Calu3 (cell line): ENCODE results near the gene MACROD2. TPM values are rescaled to one million over a fixed set of nuclear protein-coding genes. Genes with fewer than 3 reads are reported as not detected.

ENCODE experiments used
- BruUV-seq: library from RNA; stranded (reverse); fragments of 400-500 nt; replicated peaks from 2 replicates; lab custom pipeline; 2021; lab: Mats Ljungman, UMichigan
- CTCF ChIA-PET: fragments of 300-600 bp; sonication (Branson Sonifier 250); formaldehyde crosslinking; loops from one replicate; lab custom pipeline; 2022; ENCODE audit warnings: antibody characterized with exemption; lab: Charles Lee
- DNase-seq: peaks from one replicate; pipeline ENCODE4 v3.0.0; 2022
- H3K27ac Mint-ChIP-seq: one replicate; pipeline ENCODE4 v1.8.0; 2022; ENCODE audit warnings: mixed read lengths; ENCODE audit not compliant: unreplicated experiment
- H3K27me3 Mint-ChIP-seq: one replicate; pipeline ENCODE4 v1.8.0; 2022; ENCODE audit warnings: mixed read lengths; ENCODE audit not compliant: unreplicated experiment
- H3K36me3 Mint-ChIP-seq: one replicate; pipeline ENCODE4 v1.8.0; 2022; ENCODE audit warnings: mild to moderate bottlenecking, moderate library complexity, mixed read lengths; ENCODE audit not compliant: insufficient read depth, unreplicated experiment
- H3K4me1 Mint-ChIP-seq: one replicate; pipeline ENCODE4 v1.8.0; 2022; ENCODE audit warnings: mild to moderate bottlenecking, low read depth, mixed read lengths; ENCODE audit not compliant: unreplicated experiment
- H3K4me3 Mint-ChIP-seq: one replicate; pipeline ENCODE4 v1.8.0; 2022; ENCODE audit warnings: mild to moderate bottlenecking, low read depth, moderate library complexity, mixed read lengths; ENCODE audit not compliant: unreplicated experiment
- H3K9me3 Mint-ChIP-seq: one replicate; pipeline ENCODE4 v1.8.0; 2022; ENCODE audit warnings: low read depth, mixed read lengths; ENCODE audit not compliant: unreplicated experiment
- intact Hi-C: fragments of 100-400 bp; cut with micrococcal nuclease; formaldehyde crosslinking; loops from one replicate; pipeline ENCODE4 v1.10.0; 2022; ENCODE audit not compliant: unreplicated experiment
- total RNA-seq: library from RNA; stranded (reverse); gene quantifications from 2 replicates; pipeline ENCODE4 v1.2.3, GENCODE V29; 2022
- TF ChIP-seq, protein P1 (sequence below): fragments of 200-600 bp; IDR thresholded peaks from one replicate; pipeline ENCODE4 v1.8.0; 2022; ENCODE audit warnings: antibody characterized with exemption; ENCODE audit not compliant: unreplicated experiment

Gene MACROD2
- total RNA-seq, 1 experiment from 2014 or later, result 29.4 TPM

DNA sequence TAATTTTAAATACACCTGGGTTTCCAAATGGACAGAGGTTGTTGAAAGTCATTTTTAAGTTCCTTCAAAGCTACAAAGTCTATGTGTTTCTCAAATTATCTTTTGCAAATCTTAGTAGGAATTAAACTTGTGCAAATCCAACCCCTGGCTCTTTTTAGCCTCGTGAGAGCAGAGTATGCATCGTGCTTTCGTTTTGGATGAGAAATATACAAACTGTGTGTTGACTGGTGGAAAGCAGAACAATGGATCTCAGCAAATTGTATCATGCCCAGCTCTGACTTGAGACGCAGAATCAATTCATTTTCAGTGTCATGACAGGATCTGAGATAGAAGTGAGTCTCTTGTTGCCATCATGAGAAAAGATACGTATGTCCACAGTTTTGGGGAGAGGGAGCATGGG lies 884.5 kb downstream of the MACROD2 start:
- H3K9me3 Mint-ChIP-seq, result no peaks in the 10 kb centered on the region
- H3K27ac Mint-ChIP-seq, result peak overlapping the region; percentile 96
- H3K4me3 Mint-ChIP-seq, result no peak overlapping the region
- peaks cover 9% of the 10 kb centered on the region for H3K4me1 Mint-ChIP-seq
- DNase-seq, result no peak
- intact Hi-C loops, result no loop called here
- H3K36me3 Mint-ChIP-seq, result no peaks in the 10 kb centered on the region
- H3K27me3 Mint-ChIP-seq, result no peaks in the 10 kb centered on the region
- TF ChIP-seq, protein P1, sequence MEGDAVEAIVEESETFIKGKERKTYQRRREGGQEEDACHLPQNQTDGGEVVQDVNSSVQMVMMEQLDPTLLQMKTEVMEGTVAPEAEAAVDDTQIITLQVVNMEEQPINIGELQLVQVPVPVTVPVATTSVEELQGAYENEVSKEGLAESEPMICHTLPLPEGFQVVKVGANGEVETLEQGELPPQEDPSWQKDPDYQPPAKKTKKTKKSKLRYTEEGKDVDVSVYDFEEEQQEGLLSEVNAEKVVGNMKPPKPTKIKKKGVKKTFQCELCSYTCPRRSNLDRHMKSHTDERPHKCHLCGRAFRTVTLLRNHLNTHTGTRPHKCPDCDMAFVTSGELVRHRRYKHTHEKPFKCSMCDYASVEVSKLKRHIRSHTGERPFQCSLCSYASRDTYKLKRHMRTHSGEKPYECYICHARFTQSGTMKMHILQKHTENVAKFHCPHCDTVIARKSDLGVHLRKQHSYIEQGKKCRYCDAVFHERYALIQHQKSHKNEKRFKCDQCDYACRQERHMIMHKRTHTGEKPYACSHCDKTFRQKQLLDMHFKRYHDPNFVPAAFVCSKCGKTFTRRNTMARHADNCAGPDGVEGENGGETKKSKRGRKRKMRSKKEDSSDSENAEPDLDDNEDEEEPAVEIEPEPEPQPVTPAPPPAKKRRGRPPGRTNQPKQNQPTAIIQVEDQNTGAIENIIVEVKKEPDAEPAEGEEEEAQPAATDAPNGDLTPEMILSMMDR, result no peak
- BruUV-seq, result no TSS peak
- CTCF ChIA-PET, result no interaction called here

DNA sequence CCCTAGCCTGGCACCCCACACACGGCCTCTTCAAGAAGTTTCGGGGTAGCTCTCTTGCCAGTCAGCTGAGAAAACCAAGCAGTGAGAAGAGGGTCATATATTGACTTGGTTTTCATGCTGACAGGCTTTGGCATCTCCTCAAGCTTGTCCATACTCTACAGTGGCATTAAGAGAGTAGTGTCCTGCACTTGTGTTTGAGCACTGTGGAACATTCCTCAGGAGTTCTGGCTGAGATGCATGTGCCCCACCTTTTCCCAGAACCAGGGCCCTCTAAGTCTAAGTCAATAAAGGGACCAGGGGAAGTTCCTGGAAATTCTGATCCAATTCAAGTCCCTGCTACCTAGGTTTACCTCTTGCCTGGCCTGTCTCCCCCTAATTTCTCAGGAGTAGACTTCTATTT lies 886.2 kb downstream of the MACROD2 start:
- BruUV-seq, result no TSS peak
- DNase-seq, result no peak
- H3K36me3 Mint-ChIP-seq, result no peaks in the 10 kb centered on the region
- peaks cover 9% of the 10 kb centered on the region for H3K4me1 Mint-ChIP-seq
- H3K9me3 Mint-ChIP-seq, result no peaks in the 10 kb centered on the region
- CTCF ChIA-PET, result no interaction called here
- no peak overlapping the region for H3K4me3 Mint-ChIP-seq
- TF ChIP-seq, protein P1, result no peak
- H3K27ac Mint-ChIP-seq, result no peak overlapping the region
- intact Hi-C loops, result no loop called here
- no peaks in the 10 kb centered on the region for H3K27me3 Mint-ChIP-seq

DNA sequence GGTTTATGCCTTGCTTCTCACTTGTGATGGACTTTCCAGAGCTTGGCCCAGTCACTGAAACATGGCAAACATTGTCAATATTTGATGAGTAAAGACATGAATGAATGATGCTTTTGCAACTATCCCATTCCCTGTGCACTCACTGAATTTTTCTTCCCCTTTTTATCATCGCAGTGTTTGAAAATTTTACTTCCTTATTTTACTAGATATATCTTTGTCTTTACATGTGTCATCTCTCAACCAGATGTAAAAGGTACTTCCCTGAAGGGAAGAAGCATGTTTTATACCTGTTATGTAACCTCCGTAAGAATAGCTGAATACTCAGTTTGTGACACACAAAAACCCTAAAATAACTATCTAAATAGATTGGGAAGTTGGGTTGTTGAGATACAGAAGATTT lies 886.8 kb downstream of the MACROD2 start:
- H3K27me3 Mint-ChIP-seq, result no peaks in the 10 kb centered on the region
- DNase-seq, result no peak
- no peaks in the 10 kb centered on the region for H3K9me3 Mint-ChIP-seq
- CTCF ChIA-PET, result no interaction called here
- no TSS peak for BruUV-seq
- no peak overlapping the region for H3K4me3 Mint-ChIP-seq
- H3K36me3 Mint-ChIP-seq, result no peaks in the 10 kb centered on the region
- H3K4me1 Mint-ChIP-seq, result peaks cover 9% of the 10 kb centered on the region
- H3K27ac Mint-ChIP-seq, result no peak overlapping the region
- TF ChIP-seq, protein P1, result no peak
- intact Hi-C loops, result no loop called here

DNA sequence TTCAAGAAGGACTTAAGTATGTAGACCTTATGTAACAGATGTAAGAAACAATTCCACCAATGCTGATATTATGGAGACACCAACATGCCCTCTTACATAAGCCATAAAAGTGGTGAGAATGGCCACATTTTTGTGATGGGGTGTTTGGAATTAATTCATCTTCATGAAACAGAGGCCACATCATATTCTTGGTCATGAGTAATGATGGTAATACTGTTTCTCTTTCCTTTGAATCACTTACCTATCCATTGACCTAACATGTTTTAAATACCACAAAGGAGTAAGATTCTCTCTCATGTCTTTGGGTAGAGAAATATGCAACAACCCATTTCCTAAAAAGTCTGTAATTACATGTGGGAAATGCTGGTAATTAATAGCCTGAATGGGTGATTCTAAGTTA lies 887.5 kb downstream of the MACROD2 start:
- no peaks in the 10 kb centered on the region for H3K9me3 Mint-ChIP-seq
- no peak for DNase-seq
- CTCF ChIA-PET, result interaction anchor here (1.0 kb wide), 1 partner anchor 16 kb away, joined by 3 read pairs; no protein-coding TSS in a partner anchor
- intact Hi-C loops, result no loop called here
- no TSS peak for BruUV-seq
- TF ChIP-seq, protein P1, result no peak
- H3K27me3 Mint-ChIP-seq, result no peaks in the 10 kb centered on the region
- no peak overlapping the region for H3K4me3 Mint-ChIP-seq
- H3K36me3 Mint-ChIP-seq, result no peaks in the 10 kb centered on the region
- no peak overlapping the region for H3K27ac Mint-ChIP-seq
- peaks cover 9% of the 10 kb centered on the region for H3K4me1 Mint-ChIP-seq
